KMS-11 (cell line): ENCODE data around the gene BRICD5.
"Not testable (repeated sequence)": the region's sequence is repeated elsewhere in the genome, so short reads cannot be mapped to it uniquely, and the experiment has no call there.

ENCODE experiments used
- H2AFZ ChIP-seq: fragments of 200-600 bp; sonication (generic); 2 replicates; pipeline ENCODE4 v1.6.1; 2016; ENCODE audit warnings: antibody characterized with exemption, mixed run types, low read depth
- H3K27ac ChIP-seq: fragments of 200-600 bp; sonication (generic); 2 replicates; pipeline ENCODE4 v1.6.1; 2016; ENCODE audit warnings: mild to moderate bottlenecking, mixed run types
- H3K27me3 ChIP-seq: fragments of 200-600 bp; sonication (generic); 2 replicates; pipeline ENCODE4 v1.6.1; 2017; ENCODE audit warnings: mild to moderate bottlenecking, low read depth, mixed run types, moderate library complexity; ENCODE audit not compliant: insufficient read depth
- H3K36me3 ChIP-seq: fragments of 200-600 bp; sonication (generic); 2 replicates; pipeline ENCODE4 v1.6.1; 2017; ENCODE audit warnings: mild to moderate bottlenecking, mixed run types; ENCODE audit not compliant: insufficient read depth
- H3K4me1 ChIP-seq: fragments of 200-600 bp; sonication (generic); 2 replicates; pipeline ENCODE4 v1.6.1; 2016; ENCODE audit warnings: mild to moderate bottlenecking, low read depth, mixed run types; ENCODE audit not compliant: poor library complexity, severe bottlenecking
- H3K4me2 ChIP-seq: fragments of 200-600 bp; sonication (generic); 2 replicates; pipeline ENCODE4 v1.7.0; 2016; ENCODE audit warnings: mild to moderate bottlenecking, mixed run types
- H3K4me3 ChIP-seq: fragments of 200-600 bp; sonication (generic); IDR thresholded peaks from 2 replicates; pipeline ENCODE4 v1.6.1; 2017; ENCODE audit warnings: low read depth, low read length, mixed read lengths; ENCODE audit not compliant: insufficient read depth
- H3K79me2 ChIP-seq: fragments of 200-600 bp; sonication (generic); 2 replicates; pipeline ENCODE4 v1.6.1; 2016; ENCODE audit warnings: low read depth, mixed run types; ENCODE audit not compliant: insufficient read depth
- H3K9ac ChIP-seq: fragments of 200-600 bp; sonication (generic); 2 replicates; pipeline ENCODE4 v1.6.1; 2016; ENCODE audit warnings: mild to moderate bottlenecking, mixed run types
- H4K20me1 ChIP-seq: fragments of 200-600 bp; sonication (generic); 2 replicates; pipeline ENCODE4 v1.6.1; 2016; ENCODE audit warnings: mild to moderate bottlenecking, mixed run types; ENCODE audit not compliant: insufficient read depth
- TF ChIP-seq, protein P1 (sequence below): fragments of 200-600 bp; sonication (generic); conservative IDR thresholded peaks from 2 replicates; pipeline ENCODE4 v1.6.1; 2017; ENCODE audit warnings: low read depth, mild to moderate bottlenecking, antibody characterized with exemption, low read length, moderate library complexity, mixed read lengths

BRICD5 gene

DNA sequence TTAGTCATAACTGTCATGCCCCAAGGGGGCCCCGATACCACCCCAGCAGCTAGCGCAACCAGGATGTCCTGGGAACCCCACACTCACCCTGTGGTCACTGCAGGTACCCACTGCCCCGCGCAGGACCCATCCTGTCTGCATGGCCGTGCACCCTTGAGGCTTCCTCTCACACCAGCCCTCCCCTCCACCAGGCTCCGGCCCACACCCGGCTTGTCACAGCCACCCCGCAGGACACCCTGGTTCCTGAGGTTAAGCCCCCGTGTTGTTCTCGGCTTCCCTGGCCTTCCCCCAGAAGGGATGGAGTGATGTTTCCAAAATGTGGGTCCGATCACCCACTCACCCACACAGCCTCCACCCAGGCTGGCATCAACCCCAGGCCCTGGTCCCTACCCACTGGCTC lies 33.1 kb upstream of the BRICD5 start:
- Histone ChIP-seq H3K9ac (no peak overlapping the region), H3K79me2 (peaks cover 14% of the 10 kb centered on the region; the same call in 1 of the 2 replicates), H3K36me3 (peaks cover 7% of the 10 kb centered on the region; the same call in 1 of the 2 replicates), H4K20me1 (no peaks in the 10 kb centered on the region), H3K4me1 (no peaks in the 10 kb centered on the region), H2AFZ (no peak overlapping the region), H3K27ac (no peak overlapping the region), H3K27me3 (no peaks in the 10 kb centered on the region), H3K4me3 (no peak overlapping the region), H3K4me2 (no peak overlapping the region)
- TF ChIP-seq, protein P1, sequence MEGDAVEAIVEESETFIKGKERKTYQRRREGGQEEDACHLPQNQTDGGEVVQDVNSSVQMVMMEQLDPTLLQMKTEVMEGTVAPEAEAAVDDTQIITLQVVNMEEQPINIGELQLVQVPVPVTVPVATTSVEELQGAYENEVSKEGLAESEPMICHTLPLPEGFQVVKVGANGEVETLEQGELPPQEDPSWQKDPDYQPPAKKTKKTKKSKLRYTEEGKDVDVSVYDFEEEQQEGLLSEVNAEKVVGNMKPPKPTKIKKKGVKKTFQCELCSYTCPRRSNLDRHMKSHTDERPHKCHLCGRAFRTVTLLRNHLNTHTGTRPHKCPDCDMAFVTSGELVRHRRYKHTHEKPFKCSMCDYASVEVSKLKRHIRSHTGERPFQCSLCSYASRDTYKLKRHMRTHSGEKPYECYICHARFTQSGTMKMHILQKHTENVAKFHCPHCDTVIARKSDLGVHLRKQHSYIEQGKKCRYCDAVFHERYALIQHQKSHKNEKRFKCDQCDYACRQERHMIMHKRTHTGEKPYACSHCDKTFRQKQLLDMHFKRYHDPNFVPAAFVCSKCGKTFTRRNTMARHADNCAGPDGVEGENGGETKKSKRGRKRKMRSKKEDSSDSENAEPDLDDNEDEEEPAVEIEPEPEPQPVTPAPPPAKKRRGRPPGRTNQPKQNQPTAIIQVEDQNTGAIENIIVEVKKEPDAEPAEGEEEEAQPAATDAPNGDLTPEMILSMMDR, result no peak

DNA sequence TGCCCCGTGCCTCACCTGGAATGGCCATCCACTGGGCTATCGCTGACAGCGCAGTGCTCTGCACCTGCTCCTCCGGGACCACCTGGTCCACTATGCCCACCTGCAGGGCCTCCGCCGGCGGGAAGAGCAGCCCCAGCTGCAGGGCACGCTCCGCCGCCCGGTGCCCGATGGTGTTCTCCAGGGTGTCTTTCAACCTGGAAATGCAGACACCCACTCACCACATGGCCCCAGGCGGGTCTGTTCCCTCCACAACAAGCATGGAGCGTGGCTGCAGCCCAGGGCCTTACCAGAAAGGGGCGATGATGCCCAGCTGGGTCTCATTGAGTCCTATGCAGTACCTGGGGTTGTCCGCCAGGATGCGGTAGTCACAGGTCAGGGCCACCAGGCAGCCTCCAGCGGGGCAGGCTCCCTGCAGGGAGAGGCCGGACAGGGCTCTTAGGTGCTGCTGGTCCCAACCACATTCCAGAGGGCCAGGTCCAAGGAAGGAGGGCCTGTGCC lies 32.4 kb upstream of the BRICD5 start:
- Histone ChIP-seq H3K9ac (no peak overlapping the region), H3K4me3 (no peak overlapping the region), H3K27me3 (no peaks in the 10 kb centered on the region), H2AFZ (no peak overlapping the region), H3K4me2 (no peak overlapping the region), H3K27ac (no peak overlapping the region), H4K20me1 (no peaks in the 10 kb centered on the region), H3K79me2 (peaks cover 7% of the 10 kb centered on the region; the same call in 1 of the 2 replicates), H3K36me3 (peaks cover 7% of the 10 kb centered on the region; the same call in 1 of the 2 replicates), H3K4me1 (no peaks in the 10 kb centered on the region)
- TF ChIP-seq, protein P1, result no peak

DNA sequence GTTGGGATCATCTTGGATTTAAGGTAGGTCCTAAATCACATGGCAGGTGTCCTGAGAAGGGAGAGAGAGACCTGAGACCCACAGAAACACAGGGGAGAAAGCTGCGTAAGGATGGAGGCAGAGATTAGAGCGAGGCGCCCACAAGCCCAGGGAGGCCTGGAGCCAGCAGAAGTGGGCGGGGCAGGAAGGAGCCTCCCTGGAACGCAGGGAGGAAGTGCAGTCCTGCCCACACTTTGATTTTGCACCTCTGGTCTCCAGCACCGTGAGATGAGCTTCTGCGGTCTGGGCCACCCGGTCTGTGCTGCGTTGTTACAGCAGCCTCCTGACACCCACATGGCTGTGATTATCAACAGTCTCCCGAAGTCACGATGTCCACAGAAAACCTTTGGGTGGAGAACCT lies 31.9 kb upstream of the BRICD5 start:
- no peak overlapping the region for H2AFZ ChIP-seq
- H3K27ac ChIP-seq, result no peak overlapping the region
- TF ChIP-seq, protein P1, result no peak
- H3K4me2 ChIP-seq, result no peak overlapping the region
- H3K79me2 ChIP-seq, result peaks cover 3% of the 10 kb centered on the region; the same call in 1 of the 2 replicates
- H3K9ac ChIP-seq, result no peak overlapping the region
- no peaks in the 10 kb centered on the region for H3K27me3 ChIP-seq
- no peak overlapping the region for H3K4me3 ChIP-seq
- H3K36me3 ChIP-seq, result peaks cover 7% of the 10 kb centered on the region; the same call in 1 of the 2 replicates
- H3K4me1 ChIP-seq, result no peaks in the 10 kb centered on the region
- H4K20me1 ChIP-seq, result no peaks in the 10 kb centered on the region

DNA sequence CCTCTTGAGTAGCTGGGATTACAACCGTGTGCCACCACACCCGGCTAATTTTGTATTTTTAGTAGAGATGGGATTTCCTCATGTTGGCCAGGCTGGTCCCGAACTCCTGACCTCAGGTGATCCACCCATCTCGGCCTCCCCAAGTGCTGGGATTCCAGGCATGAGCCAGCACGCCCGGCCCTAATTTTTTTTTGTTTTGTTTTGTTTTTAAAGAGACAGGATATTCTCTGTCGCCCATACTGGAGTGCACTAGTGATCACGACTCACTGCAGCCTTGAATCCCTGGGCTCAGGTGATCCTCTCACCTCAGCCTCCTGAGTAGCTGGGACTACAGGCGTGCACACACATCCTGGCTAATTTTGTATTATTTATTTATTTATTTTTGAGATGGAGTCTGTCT lies 29.7 kb upstream of the BRICD5 start:
- not testable (repeated sequence) for H3K4me2 ChIP-seq, H4K20me1 ChIP-seq, H3K4me3 ChIP-seq, H3K27me3 ChIP-seq, H3K79me2 ChIP-seq, H3K36me3 ChIP-seq, H3K4me1 ChIP-seq, H2AFZ ChIP-seq, H3K9ac ChIP-seq, H3K27ac ChIP-seq

DNA sequence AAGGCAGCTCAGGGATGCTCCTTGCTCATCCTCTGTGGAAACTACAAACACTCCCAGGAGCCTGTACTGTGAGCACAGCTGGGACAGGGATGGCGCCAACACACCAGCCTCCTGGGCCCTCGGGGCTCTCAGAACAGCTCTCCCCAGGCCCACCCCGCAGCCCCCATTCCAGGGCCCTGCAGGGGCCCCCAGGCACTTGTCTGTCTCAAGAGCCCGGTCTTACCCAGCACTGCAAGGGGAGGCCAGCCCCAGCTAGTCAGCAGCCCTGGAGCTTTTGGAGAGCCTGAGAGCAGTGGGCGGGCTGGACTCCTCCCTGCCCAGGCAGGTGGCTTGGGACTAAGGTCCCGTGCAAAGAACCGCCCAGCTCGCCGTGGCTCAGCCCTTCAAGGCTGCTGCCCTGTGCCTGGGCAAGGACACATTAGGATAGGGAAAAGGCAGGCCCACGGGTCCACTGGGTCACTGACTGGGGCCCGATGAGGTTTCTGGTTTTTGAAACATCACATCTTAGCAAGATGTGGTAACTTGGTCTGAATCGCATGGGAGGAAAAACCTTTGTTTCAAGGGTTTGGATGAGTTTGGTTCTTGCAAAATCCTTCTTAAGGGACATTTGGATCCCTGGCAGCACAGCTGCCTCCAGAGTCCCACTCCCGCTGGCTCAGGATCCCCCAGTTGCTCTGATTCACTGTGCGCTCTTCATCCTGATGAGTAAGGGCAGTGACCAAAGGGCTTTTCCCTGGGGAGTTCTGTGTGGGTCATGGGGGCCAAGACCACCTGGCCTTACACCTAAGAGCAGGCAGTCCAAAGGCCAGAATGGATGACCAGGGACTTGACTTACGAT lies 28.4 kb upstream of the BRICD5 start:
- TF ChIP-seq, protein P1, result no peak
- Histone ChIP-seq H3K4me3 (no peak overlapping the region), H3K9ac (no peak overlapping the region), H4K20me1 (no peaks in the 10 kb centered on the region), H3K27ac (no peak overlapping the region), H3K4me1 (no peaks in the 10 kb centered on the region), H3K36me3 (0 out of 2 replicates have a peak, but pooled peaks cover 4% of the 10 kb centered on the region), H3K79me2 (no peaks in the 10 kb centered on the region), H3K4me2 (no peak overlapping the region), H3K27me3 (no peaks in the 10 kb centered on the region), H2AFZ (no peak overlapping the region)
